Measurements from ENCODE around the gene PDE2A. TPM values are rescaled to one million over a fixed set of nuclear protein-coding genes. Genes with fewer than 3 reads are reported as not detected.

Gene PDE2A
- total RNA-seq, 3 donors from 2014 or later, result 23.7 to 85.9 (median 67.0) TPM

- Histone ChIP-seq H3K4me1 (no peaks in the 10 kb centered on the region), H3K27ac (no peak overlapping the region), H3K4me3 (no peak overlapping the region), H3K27me3 (no peaks in the 10 kb centered on the region), H3K36me3 (no peaks in the 10 kb centered on the region), H3K9me3 (no peaks in the 10 kb centered on the region)
- no peak for TF ChIP-seq CTCF (IDR thresholded peaks at IDR 0.05)
- TF ChIP-seq POLR2A (IDR thresholded peaks at IDR 0.05), result no peak
- intact Hi-C loops (cut with DNase I; ENCODE audit: low total_unique reads), result no loop called here
- DNase-seq (ENCODE audit: low spot score in 2 of 2), result no peak
These were observed 139.6 kb downstream of the PDE2A start for GRCh38 chr11:72534371-72535193.

- H3K27me3 ChIP-seq, result no peaks in the 10 kb centered on the region
- TF ChIP-seq CTCF (IDR thresholded peaks at IDR 0.05) (no peak), POLR2AphosphoS5 (IDR thresholded peaks at IDR 0.05) (no peak), POLR2A (IDR thresholded peaks at IDR 0.05) (no peak)
- intact Hi-C loops (cut with DNase I; ENCODE audit: low total_unique reads), result no loop called here
- no peak overlapping the region for H3K27ac ChIP-seq
- no peak for DNase-seq (ENCODE audit: low spot score in 2 of 2)
- H3K4me1 ChIP-seq, result no peaks in the 10 kb centered on the region
- no peaks in the 10 kb centered on the region for H3K9me3 ChIP-seq
- H3K4me3 ChIP-seq, result no peak overlapping the region
- no peaks in the 10 kb centered on the region for H3K36me3 ChIP-seq
These were observed 145.2 kb downstream of the PDE2A start for GRCh38 chr11:72529068-72529467.

- intact Hi-C loops (cut with DNase I; ENCODE audit: low total_unique reads), result no loop called here
- Histone ChIP-seq H3K9me3 (no peaks in the 10 kb centered on the region), H3K36me3 (no peaks in the 10 kb centered on the region), H3K4me3 (no peak overlapping the region), H3K27ac (no peak overlapping the region), H3K27me3 (no peaks in the 10 kb centered on the region), H3K4me1 (no peaks in the 10 kb centered on the region)
- no peak for DNase-seq (ENCODE audit: low spot score in 2 of 2)
- TF ChIP-seq POLR2A (IDR thresholded peaks at IDR 0.05), result no peak
- no peak for TF ChIP-seq CTCF (IDR thresholded peaks at IDR 0.05)
- TF ChIP-seq POLR2AphosphoS5 (IDR thresholded peaks at IDR 0.05), result no peak
These were observed 146.1 kb downstream of the PDE2A start for GRCh38 chr11:72528121-72528520.

Other genes with a start within 250 kb of the PDE2A start
- gene CLPB, start 239.9 kb downstream of the PDE2A start, total RNA-seq, result 10 to 100 TPM; 19.0 to 28.8 (median 23.1) TPM
- 100 to 1,000 TPM in 1 of 3 donors, 10 to 100 TPM in 2; 85.9 to 109 (median 97.0) TPM for gene ARAP1, start 78.0 kb upstream of the PDE2A start, total RNA-seq
- 100 to 1,000 TPM in 1 of 3 donors, 10 to 100 TPM in 2; 20.6 to 117 (median 93.7) TPM for gene STARD10, start 119.6 kb upstream of the PDE2A start, total RNA-seq
- gene ATG16L2, start 140.0 kb upstream of the PDE2A start, total RNA-seq, result 10 to 100 TPM; 18.7 to 39.2 (median 28.2) TPM

Measured in breast epithelium (tissue), 4 donors.